Cardiac muscle cell (in vitro differentiated cells and primary cell): ENCODE results near the gene FAF1. TPM values are rescaled to one million over a fixed set of nuclear protein-coding genes. Genes with fewer than 3 reads are reported as not detected.
A peak's percentile ranks its signal among the peaks of the same experiment; 100 is the strongest.

Experiments used
- DNase-seq, 2 donors: peaks; one replicate each; pipeline versions ENCODE4 v3.0.0 to v3.0.0-alpha.2; 2010 to 2017; ENCODE audit warnings: low read depth in 1 of 2, low spot score in 1 of 2
- H3K27ac ChIP-seq: fragments of 200-600 bp; sonication (generic); 2 replicates; pipeline ENCODE4 v1.5.1; 2016
- H3K27me3 ChIP-seq: fragments of 200-600 bp; sonication (generic); 2 replicates; pipeline ENCODE4 v1.6.0; 2016; ENCODE audit warnings: control low read depth
- H3K36me3 ChIP-seq: fragments of 200-600 bp; sonication (generic); 2 replicates; pipeline ENCODE4 v1.5.1; 2016; ENCODE audit warnings: control low read depth
- H3K4me1 ChIP-seq: fragments of 200-600 bp; sonication (generic); 2 replicates; pipeline ENCODE4 v1.8.1; 2017; ENCODE audit warnings: low read depth, mild to moderate bottlenecking, mixed run types
- H3K4me3 ChIP-seq: fragments of 200-600 bp; sonication (generic); 2 replicates; pipeline ENCODE4 v1.5.1; 2016; ENCODE audit warnings: mild to moderate bottlenecking
- H3K9me3 ChIP-seq: fragments of 200-600 bp; sonication (generic); 2 replicates; pipeline ENCODE4 v1.5.1; 2017; ENCODE audit warnings: low read depth, mild to moderate bottlenecking, control low read depth
- CTCF ChIP-seq: IDR thresholded peaks from 2 replicates; pipeline ENCODE4 v1.5.1; 2012; ENCODE audit warnings: low read depth, mild to moderate bottlenecking, low read length
- polyA plus RNA-seq: library from polyadenylated mRNA; unstranded; fragments of >200 nt; fragmentation: Nextera tagmentation; extraction: Ambion mirVana; gene quantifications from 2 replicates; pipeline ENCODE4 v1.2.1, GENCODE V29; 2016
- total RNA-seq: library from RNA; depleted of rRNA; stranded (reverse); fragments of >200 nt; gene quantifications from 2 replicates; pipeline ENCODE4 v1.2.3, GENCODE V29; 2016

FAF1 gene
- total and polyA plus RNA-seq, 2 experiments from 2014 or later = 24.3 to 76.7 TPM

- no peak overlapping the region for H3K27ac ChIP-seq
- no peak for TF ChIP-seq CTCF
- H3K36me3 ChIP-seq = no peaks in the 10 kb centered on the region
- no peaks in the 10 kb centered on the region for H3K27me3 ChIP-seq
- no peaks in the 10 kb centered on the region for H3K4me1 ChIP-seq
- H3K4me3 ChIP-seq = no peak overlapping the region
- H3K9me3 ChIP-seq = no peaks in the 10 kb centered on the region
- no peak for DNase-seq
These were observed 266.2 kb downstream of the FAF1 start for GRCh38 chr1:50693829-50694228.

DNA sequence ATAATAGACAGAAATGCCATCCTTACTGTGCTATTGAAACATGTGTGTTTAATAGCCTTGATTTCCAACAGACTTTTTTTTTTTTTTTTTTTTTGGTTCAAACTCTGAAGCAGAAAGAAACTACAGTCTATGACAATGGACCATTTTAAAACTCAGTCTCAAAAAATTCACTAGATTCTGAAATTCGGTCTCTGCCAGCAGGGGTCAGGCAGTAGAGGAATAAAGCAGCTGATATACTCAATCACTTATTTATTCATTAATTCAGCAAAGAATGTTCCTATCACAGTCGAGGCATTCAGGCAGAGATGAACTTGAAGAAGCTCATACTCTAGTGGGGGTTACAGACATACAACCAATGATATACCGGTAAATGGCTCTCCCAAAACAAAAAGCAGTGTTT lies 275.9 kb downstream of the FAF1 start:
- Histone ChIP-seq H3K4me3 (no peak overlapping the region), H3K4me1 (no peaks in the 10 kb centered on the region), H3K27me3 (no peaks in the 10 kb centered on the region), H3K27ac (no peak overlapping the region), H3K9me3 (no peaks in the 10 kb centered on the region), H3K36me3 (no peaks in the 10 kb centered on the region)
- DNase-seq = no peak
- no peak for TF ChIP-seq CTCF

DNA sequence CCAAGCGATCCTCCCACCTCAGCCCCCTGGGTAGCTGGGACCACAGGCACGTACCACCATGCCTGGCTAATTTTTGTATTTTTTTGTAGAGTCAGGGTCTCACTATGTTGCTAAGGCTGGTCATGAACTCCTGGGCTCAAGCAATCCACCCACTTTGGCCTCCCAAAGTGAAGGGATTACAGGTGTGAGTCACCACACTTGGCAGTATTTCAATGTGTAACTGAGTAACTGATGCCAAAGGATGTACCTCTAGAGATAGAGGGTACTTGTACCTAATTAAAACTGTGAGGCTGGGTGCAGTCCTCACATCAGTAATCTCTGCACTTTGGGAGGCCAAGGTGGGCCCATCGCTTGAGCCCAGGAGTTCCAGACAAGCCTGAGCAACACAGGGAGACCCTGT lies 278.1 kb downstream of the FAF1 start:
- H3K36me3 ChIP-seq = no peaks in the 10 kb centered on the region
- peak in 1 of 2 donors; percentile 8 for DNase-seq
- no peaks in the 10 kb centered on the region for H3K4me1 ChIP-seq
- no peaks in the 10 kb centered on the region for H3K9me3 ChIP-seq
- no peak overlapping the region for H3K27ac ChIP-seq
- TF ChIP-seq CTCF = no peak
- H3K4me3 ChIP-seq = no peak overlapping the region
- H3K27me3 ChIP-seq = no peaks in the 10 kb centered on the region

- Histone ChIP-seq H3K27ac (no peak overlapping the region), H3K36me3 (no peaks in the 10 kb centered on the region), H3K4me3 (no peak overlapping the region), H3K9me3 (no peaks in the 10 kb centered on the region), H3K27me3 (no peaks in the 10 kb centered on the region), H3K4me1 (peaks cover 5% of the 10 kb centered on the region)
- no peak for TF ChIP-seq CTCF
- no peak for DNase-seq
These were observed 292.2 kb downstream of the FAF1 start for GRCh38 chr1:50667710-50668356.

- no peak for TF ChIP-seq CTCF
- DNase-seq = no peak
- Histone ChIP-seq H3K4me1 (peaks cover 5% of the 10 kb centered on the region), H3K9me3 (no peaks in the 10 kb centered on the region), H3K27me3 (no peaks in the 10 kb centered on the region), H3K27ac (no peak overlapping the region), H3K36me3 (no peaks in the 10 kb centered on the region), H3K4me3 (no peak overlapping the region)
These were observed 292.8 kb downstream of the FAF1 start for GRCh38 chr1:50667272-50667671.
